ENCODE results near the gene IGFBPL1. TPM values are rescaled to one million over a fixed set of nuclear protein-coding genes. Genes with fewer than 3 reads are reported as not detected.
A peak's percentile ranks its signal among the peaks of the same experiment; 100 is the strongest.
"Not testable (repeated sequence)": the region's sequence is repeated elsewhere in the genome, so short reads cannot be mapped to it uniquely, and the experiment has no call there.

Gene IGFBPL1
- total RNA-seq, 1 donor from 2014 or later, result 1.0 TPM

DNA sequence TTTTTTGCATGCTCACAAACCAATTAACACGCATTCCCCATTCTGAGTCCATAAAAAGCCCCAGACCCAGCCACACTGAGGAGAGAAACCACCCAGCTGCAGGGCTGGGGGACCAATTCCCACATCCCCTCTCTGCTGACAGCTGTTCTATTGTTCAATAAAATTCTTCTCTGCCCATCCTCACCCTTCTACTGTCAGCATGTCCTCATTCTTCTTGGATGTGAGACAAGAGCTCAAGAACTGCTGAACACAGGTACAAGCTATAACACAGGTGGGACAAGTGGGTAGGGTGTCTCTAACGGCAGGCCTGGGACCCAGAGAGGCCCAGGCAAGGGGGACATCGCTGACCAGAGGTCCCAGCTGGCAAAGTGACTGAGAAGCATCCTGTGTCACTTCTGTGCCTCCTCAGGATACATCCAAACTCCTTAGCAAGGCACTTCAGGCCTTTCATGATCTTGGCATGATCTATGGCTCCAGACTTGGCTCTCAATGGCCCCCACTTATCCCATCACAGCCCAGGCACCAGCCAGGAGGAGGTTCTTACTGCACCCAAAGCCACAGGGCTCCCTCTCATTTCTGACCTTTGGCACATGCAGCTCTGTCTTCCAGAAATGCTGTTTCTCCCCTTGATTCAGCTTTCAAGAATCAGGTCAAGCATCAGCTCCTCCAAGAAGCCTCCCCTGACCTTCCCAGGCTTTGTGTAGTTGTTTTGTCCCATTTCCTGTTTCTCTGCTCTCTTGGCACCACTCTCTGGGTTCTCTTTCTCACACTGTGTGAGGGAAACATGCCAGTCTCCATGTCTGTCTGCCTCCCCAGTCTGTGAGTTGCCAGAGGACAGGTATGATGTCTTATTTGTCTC, 39.0 kb downstream of the IGFBPL1 start:
- Histone ChIP-seq H3K9me3 (ENCODE audit: control insufficient read depth in 3 of 3, low read length in 3 of 3) (peaks cover 4 to 11% (median 4%) of the 10 kb centered on the region in 3 donors), H3K27ac (ENCODE audit: low read depth, low read length) (no peak overlapping the region), H3K4me3 (ENCODE audit: low read length in 3 of 3) (no peak overlapping the region), H3K27me3 (ENCODE audit: control insufficient read depth in 3 of 3, insufficient read depth in 3 of 3, low read length in 3 of 3) (no peaks in the 10 kb centered on the region), H3K36me3 (ENCODE audit: control insufficient read depth in 3 of 3, insufficient read depth in 3 of 3, low read length in 3 of 3) (no peaks in the 10 kb centered on the region), H3K4me1 (ENCODE audit: control insufficient read depth in 3 of 3, insufficient read depth in 3 of 3, low read length in 3 of 3) (peaks cover 34 to 54% (median 43%) of the 10 kb centered on the region in 3 donors), H3K9ac (ENCODE audit: low read depth in 1 of 3, low read length in 3 of 3) (no peak overlapping the region)

DNA sequence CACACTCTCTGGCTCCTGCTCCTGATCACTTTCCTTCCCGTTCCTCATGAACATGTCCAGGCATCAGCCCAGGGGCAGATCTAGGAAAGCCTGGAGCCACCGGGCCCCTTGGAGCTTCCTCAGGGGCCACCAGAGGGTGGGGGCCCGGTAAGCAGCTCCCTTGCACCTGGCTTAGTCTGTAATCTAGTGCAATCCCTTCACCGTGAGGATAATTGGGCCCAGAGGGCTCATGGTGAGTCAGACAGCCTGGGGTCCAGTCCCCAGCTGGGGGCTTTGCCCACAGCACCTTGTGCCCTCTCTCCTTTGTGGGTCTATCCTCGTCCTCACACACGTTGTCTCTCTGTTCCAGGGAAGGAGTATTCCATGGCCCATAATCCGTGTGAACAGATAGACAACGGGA, 42.1 kb downstream of the IGFBPL1 start:
- H3K9ac ChIP-seq (ENCODE audit: low read depth in 1 of 3, low read length in 3 of 3), result no peak overlapping the region
- no peaks in the 10 kb centered on the region for H3K27me3 ChIP-seq (ENCODE audit: control insufficient read depth in 3 of 3, insufficient read depth in 3 of 3, low read length in 3 of 3)
- peaks cover 15 to 37% (median 33%) of the 10 kb centered on the region in 3 donors for H3K4me1 ChIP-seq (ENCODE audit: control insufficient read depth in 3 of 3, insufficient read depth in 3 of 3, low read length in 3 of 3)
- H3K36me3 ChIP-seq (ENCODE audit: control insufficient read depth in 3 of 3, insufficient read depth in 3 of 3, low read length in 3 of 3), result no peaks in the 10 kb centered on the region
- H3K27ac ChIP-seq (ENCODE audit: low read depth, low read length), result peak overlapping the region; percentile 88
- H3K9me3 ChIP-seq (ENCODE audit: control insufficient read depth in 3 of 3, low read length in 3 of 3), result peaks cover 4 to 11% (median 4%) of the 10 kb centered on the region in 3 donors
- H3K4me3 ChIP-seq (ENCODE audit: low read length in 3 of 3), result no peak overlapping the region

DNA sequence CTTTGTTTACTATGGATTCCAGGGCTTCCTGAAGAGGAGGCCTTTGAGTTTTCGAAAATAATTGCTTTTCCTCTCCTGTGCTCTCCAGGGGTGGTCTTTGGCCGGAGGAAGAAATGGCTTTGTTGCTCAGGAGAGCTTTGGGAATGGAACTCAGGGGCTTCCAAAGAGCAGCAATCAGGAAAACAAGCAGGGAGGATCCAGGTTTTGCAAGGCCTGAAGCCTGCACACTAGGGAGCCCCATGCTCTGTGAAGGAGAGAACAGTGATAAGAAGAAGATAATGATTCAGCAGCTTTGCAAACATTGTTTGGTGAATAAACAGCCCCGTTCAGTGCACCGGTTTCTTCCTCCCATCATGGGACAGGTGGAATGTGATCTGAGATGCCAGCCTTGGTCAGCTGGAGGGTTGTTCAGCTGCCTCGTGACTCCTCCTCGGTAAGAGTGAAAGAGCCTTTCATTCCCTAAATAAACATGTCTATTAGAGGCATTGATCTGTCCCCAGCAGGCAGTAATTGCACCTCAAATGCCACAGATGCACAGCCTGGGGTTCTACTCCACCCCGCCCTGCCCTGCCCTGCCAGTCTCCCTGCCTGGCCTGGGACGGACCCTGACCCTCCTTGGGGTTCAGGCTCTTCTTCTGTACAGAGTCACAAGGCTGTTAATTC, 43.3 kb downstream of the IGFBPL1 start:
- Histone ChIP-seq H3K36me3 (ENCODE audit: control insufficient read depth in 3 of 3, insufficient read depth in 3 of 3, low read length in 3 of 3) (no peaks in the 10 kb centered on the region), H3K27me3 (ENCODE audit: control insufficient read depth in 3 of 3, insufficient read depth in 3 of 3, low read length in 3 of 3) (no peaks in the 10 kb centered on the region), H3K9ac (ENCODE audit: low read depth in 1 of 3, low read length in 3 of 3) (peak overlapping the region in 2 of 3 donors; percentile 19 to 42), H3K9me3 (ENCODE audit: control insufficient read depth in 3 of 3, low read length in 3 of 3) (peaks cover 4 to 11% (median 4%) of the 10 kb centered on the region in 3 donors), H3K4me1 (ENCODE audit: control insufficient read depth in 3 of 3, insufficient read depth in 3 of 3, low read length in 3 of 3) (peaks cover 15 to 35% (median 33%) of the 10 kb centered on the region in 3 donors), H3K4me3 (ENCODE audit: low read length in 3 of 3) (no peak overlapping the region), H3K27ac (ENCODE audit: low read depth, low read length) (peak overlapping the region; percentile 88)

DNA sequence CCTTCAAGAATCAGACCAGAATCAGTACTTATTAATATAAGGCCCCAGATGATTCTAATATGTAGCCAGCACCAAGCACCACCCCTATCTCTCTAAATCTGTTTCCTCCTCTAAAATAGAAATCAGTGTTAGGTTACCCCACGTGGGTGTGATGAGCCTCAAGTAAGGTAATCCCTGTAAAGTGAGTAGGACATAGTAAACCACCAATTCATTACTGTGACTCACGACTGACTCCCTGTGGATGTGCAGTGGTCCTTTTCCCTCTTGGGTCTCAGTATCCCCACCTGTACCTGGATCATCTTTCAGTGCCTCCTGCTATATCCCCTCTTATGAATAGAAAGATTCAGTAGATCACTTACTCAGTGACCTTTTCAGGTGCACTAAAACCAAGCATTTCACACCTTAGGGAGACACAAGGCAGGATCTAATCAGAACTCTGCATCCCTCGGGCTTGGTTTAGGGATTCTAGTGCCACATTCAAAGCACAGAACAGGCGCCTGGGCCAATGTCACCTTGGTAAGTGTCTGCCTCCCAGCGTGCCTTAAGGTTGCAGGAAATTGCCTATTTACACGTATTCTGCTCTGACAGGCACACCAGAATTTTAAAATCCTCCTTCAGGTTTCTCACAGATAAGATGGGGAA, 43.9 kb downstream of the IGFBPL1 start:
- Histone ChIP-seq H3K27me3 (ENCODE audit: control insufficient read depth in 3 of 3, insufficient read depth in 3 of 3, low read length in 3 of 3) (no peaks in the 10 kb centered on the region), H3K9ac (ENCODE audit: low read depth in 1 of 3, low read length in 3 of 3) (peak overlapping the region in 2 of 3 donors; percentile 12 to 58), H3K36me3 (ENCODE audit: control insufficient read depth in 3 of 3, insufficient read depth in 3 of 3, low read length in 3 of 3) (no peaks in the 10 kb centered on the region), H3K4me3 (ENCODE audit: low read length in 3 of 3) (no peak overlapping the region), H3K27ac (ENCODE audit: low read depth, low read length) (peak overlapping the region; percentile 88), H3K9me3 (ENCODE audit: control insufficient read depth in 3 of 3, low read length in 3 of 3) (peaks cover 4 to 9% (median 4%) of the 10 kb centered on the region in 3 donors), H3K4me1 (ENCODE audit: control insufficient read depth in 3 of 3, insufficient read depth in 3 of 3, low read length in 3 of 3) (peaks cover 15 to 35% (median 33%) of the 10 kb centered on the region in 3 donors)

DNA sequence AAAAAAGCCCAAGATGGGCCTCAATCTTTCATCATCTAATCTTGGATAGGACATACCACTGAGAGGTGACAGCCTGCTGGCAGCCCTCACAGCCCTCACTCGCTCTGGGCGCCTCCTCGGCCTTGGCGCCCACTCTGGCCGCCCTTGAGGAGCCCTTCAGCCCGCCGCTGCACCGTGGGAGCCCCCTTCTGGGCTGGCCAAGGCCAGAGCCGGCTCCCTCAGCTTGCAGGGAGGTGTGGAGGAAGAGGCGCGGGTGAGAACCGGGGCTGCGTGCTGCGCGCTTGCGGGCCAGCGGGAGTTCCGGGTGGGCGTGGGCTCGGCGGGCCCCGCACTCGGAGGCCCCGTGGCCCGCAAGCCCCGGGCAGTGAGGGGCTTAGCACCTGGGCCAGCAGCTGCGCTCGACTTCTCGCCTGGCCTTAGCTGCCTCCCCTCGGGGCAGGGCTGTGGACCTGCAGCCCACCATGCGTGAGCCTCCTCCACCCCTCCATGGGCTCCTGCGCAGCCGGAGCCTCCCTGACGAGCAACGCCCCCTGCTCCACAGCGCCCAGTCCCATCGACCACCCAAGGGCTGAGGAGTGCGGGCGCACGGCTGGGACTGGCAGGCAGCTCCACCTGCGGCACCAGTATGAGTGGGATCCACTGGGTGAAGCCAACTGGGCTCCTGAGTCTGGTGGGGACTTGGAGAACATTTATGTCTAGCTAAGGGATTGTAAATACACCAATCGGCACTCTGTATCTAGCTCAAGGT, 46.7 kb downstream of the IGFBPL1 start:
- not testable (repeated sequence) for H3K9ac ChIP-seq (ENCODE audit: low read depth in 1 of 3, low read length in 3 of 3); H3K36me3 ChIP-seq (ENCODE audit: control insufficient read depth in 3 of 3, insufficient read depth in 3 of 3, low read length in 3 of 3); H3K4me3 ChIP-seq (ENCODE audit: low read length in 3 of 3); H3K27ac ChIP-seq (ENCODE audit: low read depth, low read length); H3K9me3 ChIP-seq (ENCODE audit: control insufficient read depth in 3 of 3, low read length in 3 of 3); H3K27me3 ChIP-seq (ENCODE audit: control insufficient read depth in 3 of 3, insufficient read depth in 3 of 3, low read length in 3 of 3)
- peaks cover 15 to 32% (median 30%) of the 10 kb centered on the region in 3 donors for H3K4me1 ChIP-seq (ENCODE audit: control insufficient read depth in 3 of 3, insufficient read depth in 3 of 3, low read length in 3 of 3)

DNA sequence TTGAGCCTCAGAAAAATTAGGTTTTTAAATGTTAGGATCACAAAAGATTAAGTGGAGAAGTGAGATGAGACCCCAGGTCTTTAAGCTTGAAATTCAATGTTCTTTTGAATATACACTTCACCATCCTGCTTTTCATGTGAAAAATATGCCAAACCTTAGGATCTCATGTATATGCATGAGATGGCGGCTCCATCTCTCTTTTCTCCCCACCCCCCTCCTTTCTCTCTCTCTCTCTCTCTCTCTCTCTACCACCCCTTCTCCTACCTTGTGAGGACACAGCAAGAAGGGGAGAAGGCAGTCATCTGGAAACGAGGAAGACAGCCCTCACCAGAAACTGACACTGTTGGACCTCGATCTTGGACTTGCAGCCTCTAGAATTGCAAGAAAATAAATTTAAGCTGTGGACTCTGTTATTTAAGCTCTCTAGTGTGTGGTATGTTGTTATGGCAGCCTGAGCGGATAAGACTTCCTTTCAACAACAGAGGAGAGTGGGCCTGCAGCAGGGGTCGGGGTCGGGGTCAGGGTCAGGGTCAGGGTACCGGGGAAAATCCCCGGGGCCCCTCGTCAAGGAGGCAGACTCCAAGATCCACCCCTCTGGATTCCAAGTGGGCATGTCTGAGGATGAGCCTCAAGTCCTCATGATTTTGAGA, 48.1 kb downstream of the IGFBPL1 start:
- H3K27me3 ChIP-seq (ENCODE audit: control insufficient read depth in 3 of 3, insufficient read depth in 3 of 3, low read length in 3 of 3), result no peaks in the 10 kb centered on the region
- no peaks in the 10 kb centered on the region for H3K36me3 ChIP-seq (ENCODE audit: control insufficient read depth in 3 of 3, insufficient read depth in 3 of 3, low read length in 3 of 3)
- no peak overlapping the region for H3K27ac ChIP-seq (ENCODE audit: low read depth, low read length)
- no peak overlapping the region for H3K4me3 ChIP-seq (ENCODE audit: low read length in 3 of 3)
- no peaks in the 10 kb centered on the region for H3K9me3 ChIP-seq (ENCODE audit: control insufficient read depth in 3 of 3, low read length in 3 of 3)
- peaks cover 7 to 21% (median 19%) of the 10 kb centered on the region in 3 donors for H3K4me1 ChIP-seq (ENCODE audit: control insufficient read depth in 3 of 3, insufficient read depth in 3 of 3, low read length in 3 of 3)
- H3K9ac ChIP-seq (ENCODE audit: low read depth in 1 of 3, low read length in 3 of 3), result no peak overlapping the region

DNA sequence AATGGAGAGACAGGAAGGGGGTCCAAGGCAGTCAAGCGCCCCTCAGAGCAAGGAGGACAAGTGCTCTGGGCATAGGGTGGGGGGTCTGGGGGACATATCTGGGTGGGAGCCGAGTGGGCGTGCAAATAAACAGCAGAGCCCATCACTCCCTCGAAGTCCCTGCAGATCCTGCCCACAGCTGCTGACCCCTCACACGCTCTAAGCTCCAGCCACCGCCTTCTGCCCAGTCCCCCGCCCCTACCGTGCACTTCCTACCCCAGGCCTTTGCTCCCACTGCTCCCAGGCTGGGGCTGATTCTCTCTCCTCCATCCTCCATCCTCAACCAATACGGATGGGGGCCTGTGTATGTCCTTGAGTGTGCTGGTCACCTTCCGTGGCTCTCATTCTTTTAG, 48.7 kb downstream of the IGFBPL1 start:
- no peaks in the 10 kb centered on the region for H3K36me3 ChIP-seq (ENCODE audit: control insufficient read depth in 3 of 3, insufficient read depth in 3 of 3, low read length in 3 of 3)
- H3K27me3 ChIP-seq (ENCODE audit: control insufficient read depth in 3 of 3, insufficient read depth in 3 of 3, low read length in 3 of 3), result peaks cover 0 to 1% (median 0%) of the 10 kb centered on the region in 3 donors
- no peaks in the 10 kb centered on the region for H3K9me3 ChIP-seq (ENCODE audit: control insufficient read depth in 3 of 3, low read length in 3 of 3)
- H3K27ac ChIP-seq (ENCODE audit: low read depth, low read length), result no peak overlapping the region
- no peak overlapping the region for H3K9ac ChIP-seq (ENCODE audit: low read depth in 1 of 3, low read length in 3 of 3)
- H3K4me3 ChIP-seq (ENCODE audit: low read length in 3 of 3), result no peak overlapping the region
- peaks cover 3 to 15% (median 13%) of the 10 kb centered on the region in 3 donors for H3K4me1 ChIP-seq (ENCODE audit: control insufficient read depth in 3 of 3, insufficient read depth in 3 of 3, low read length in 3 of 3)

DNA sequence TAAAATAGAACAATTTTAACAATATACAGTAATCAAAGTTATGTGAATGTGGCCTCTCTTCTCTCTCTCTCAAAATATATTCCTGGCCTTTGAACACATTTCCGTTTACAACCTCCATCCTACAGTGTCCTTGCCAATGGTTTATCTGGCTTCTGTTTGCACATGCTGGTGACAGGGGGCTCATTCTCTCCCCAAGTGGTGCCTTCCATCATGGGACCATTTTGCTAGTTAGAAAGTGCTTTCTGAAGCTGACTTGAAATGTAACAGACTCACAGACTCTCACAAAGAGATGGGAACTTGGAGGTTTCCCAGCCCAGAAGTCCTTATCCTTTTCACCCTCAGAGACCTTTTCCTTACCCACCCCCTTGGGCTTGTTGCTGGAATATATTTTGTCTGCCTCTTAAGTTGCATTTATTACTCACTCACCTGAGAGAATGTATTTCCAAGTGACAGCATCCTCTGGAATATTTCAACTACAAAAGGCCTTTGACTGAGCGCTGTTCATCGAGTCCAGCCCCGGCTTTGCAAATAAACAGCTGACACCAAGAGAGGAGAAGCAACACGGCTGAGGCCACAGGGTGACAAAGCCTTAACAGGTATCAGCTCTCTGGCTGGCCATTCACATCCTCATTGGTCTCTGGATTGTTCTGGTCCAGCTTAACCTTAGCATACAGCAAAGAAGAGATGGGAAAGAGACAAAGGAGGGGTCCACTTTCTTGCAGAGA, 49.2 kb downstream of the IGFBPL1 start:
- peaks cover 0 to 11% (median 10%) of the 10 kb centered on the region in 3 donors for H3K4me1 ChIP-seq (ENCODE audit: control insufficient read depth in 3 of 3, insufficient read depth in 3 of 3, low read length in 3 of 3)
- no peak overlapping the region for H3K4me3 ChIP-seq (ENCODE audit: low read length in 3 of 3)
- peaks cover 0 to 4% (median 0%) of the 10 kb centered on the region in 3 donors for H3K27me3 ChIP-seq (ENCODE audit: control insufficient read depth in 3 of 3, insufficient read depth in 3 of 3, low read length in 3 of 3)
- H3K27ac ChIP-seq (ENCODE audit: low read depth, low read length), result no peak overlapping the region
- no peaks in the 10 kb centered on the region for H3K9me3 ChIP-seq (ENCODE audit: control insufficient read depth in 3 of 3, low read length in 3 of 3)
- H3K9ac ChIP-seq (ENCODE audit: low read depth in 1 of 3, low read length in 3 of 3), result no peak overlapping the region
- H3K36me3 ChIP-seq (ENCODE audit: control insufficient read depth in 3 of 3, insufficient read depth in 3 of 3, low read length in 3 of 3), result no peaks in the 10 kb centered on the region
